Left cardiac atrium (tissue), 4 donors: ENCODE data around the gene ADAMTS8. TPM values are rescaled to one million over a fixed set of nuclear protein-coding genes. Genes with fewer than 3 reads are reported as not detected.
"Not testable (repeated sequence)": the region's sequence is repeated elsewhere in the genome, so short reads cannot be mapped to it uniquely, and the experiment has no call there.

Source experiments
- ATAC-seq, 2 donors: fragments of 200-7000 bp; cut with Tn5 transposase; one replicate each; pipeline ENCODE4 v1.9.1; 2020; ENCODE audit warnings: mild to moderate bottlenecking in 2 of 2, moderate library complexity in 2 of 2
- DNase-seq: peaks from one replicate; pipeline ENCODE4 v3.0.0-alpha.2; 2020
- intact Hi-C, 2 donors: fragments of 100-400 bp; cut with DNase I; formaldehyde crosslinking; loops; one replicate each; pipeline versions ENCODE4 v1.14.1 to v1.15.1; 2022 to 2023
- total RNA-seq, 2 donors: library from RNA; stranded (reverse); fragmentation: NEBNext Ultra II Directional; extraction: Animal tissue kit (Norgen Biotek cat#: 25700); gene quantifications; one replicate each; pipeline ENCODE4 v1.2.1, GENCODE V29; 2021
- donor health status: DM: no; HTN: yes; CAD: no.
- donor health status: DM: no; HTN: yes; CAD: no; lungs with severe emphysema.
- donor health status: DM: yes; HTN: yes; CAD: no.
- donor health status: Dilated cardiomyopathy.

The ADAMTS8 gene
- total RNA-seq, 2 donors from 2014 or later, result 3.3 to 53.0 TPM

- ATAC-seq (no peak), DNase-seq (no peak)
- intact Hi-C loops, result loop anchor here in 1 of 2 donors (5.0 to 10.0 kb wide), 2 partner anchors 287 to 379 kb away; no protein-coding TSS in a partner anchor
These were observed 19.6 kb upstream of the ADAMTS8 start for GRCh38 chr11:130448039-130448415.

- no peak for ATAC-seq
- intact Hi-C loops, result loop anchor here in 1 of 2 donors (5.0 to 10.0 kb wide), 2 partner anchors 289 to 382 kb away; no protein-coding TSS in a partner anchor
These were observed 17.4 kb upstream of the ADAMTS8 start for GRCh38 chr11:130445788-130446187.

GRCh38 chr11:130442737-130443136 lies 14.3 kb upstream of the ADAMTS8 start:
- ATAC-seq (peak in 1 of 2 donors; percentile 52), DNase-seq (no peak)

More at GRCh38 chr11:130445788-130446187, 17.4 kb upstream of the ADAMTS8 start:
- DNase-seq, result no peak

GRCh38 chr11:130441719-130442118 lies 13.3 kb upstream of the ADAMTS8 start:
- ATAC-seq, result no peak
- no peak for DNase-seq
- intact Hi-C loops, result loop anchor here in 1 of 2 donors (10.0 kb wide), 1 partner anchor 293 kb away; no protein-coding TSS in a partner anchor

More at GRCh38 chr11:130442737-130443136, 14.3 kb upstream of the ADAMTS8 start:
- intact Hi-C loops, result loop anchor here in 1 of 2 donors (10.0 kb wide), 1 partner anchor 292 kb away; no protein-coding TSS in a partner anchor

- ATAC-seq, result no peak
- no peak for DNase-seq
- intact Hi-C loops, result loop anchor here (1.0 to 10.0 kb wide), 3 partner anchors 295 to 455 kb away; no protein-coding TSS in a partner anchor
These were observed 11.5 kb upstream of the ADAMTS8 start for GRCh38 chr11:130439876-130440275.

GRCh38 chr11:130439160-130439519 lies 10.7 kb upstream of the ADAMTS8 start:
- no peak for DNase-seq
- intact Hi-C loops, result loop anchor here (1.0 to 10.0 kb wide), 2 partner anchors 420 to 456 kb away; no protein-coding TSS in a partner anchor
- no peak for ATAC-seq

GRCh38 chr11:130438401-130439159 lies 10.2 kb upstream of the ADAMTS8 start:
- not testable (repeated sequence) for DNase-seq, ATAC-seq
- intact Hi-C loops, result loop anchor here (1.0 to 10.0 kb wide), 2 partner anchors 421 to 456 kb away; no protein-coding TSS in a partner anchor

- no peak for DNase-seq
- intact Hi-C loops, result loop anchor here in 1 of 2 donors (10.0 kb wide), 1 partner anchor 457 kb away; no protein-coding TSS in a partner anchor
- ATAC-seq, result no peak
These were observed 9.4 kb upstream of the ADAMTS8 start for GRCh38 chr11:130437848-130438247.

- no peak for ATAC-seq
- DNase-seq, result no peak
- intact Hi-C loops, result loop anchor here in 1 of 2 donors (10.0 kb wide), 1 partner anchor 459 kb away; no protein-coding TSS in a partner anchor
These were observed 7.8 kb upstream of the ADAMTS8 start for GRCh38 chr11:130436171-130436570.

GRCh38 chr11:130435671-130436070 lies 7.3 kb upstream of the ADAMTS8 start:
- ATAC-seq (peak in 1 of 2 donors; percentile 7), DNase-seq (no peak)
- intact Hi-C loops, result loop anchor here in 1 of 2 donors (2.0 to 10.0 kb wide), 2 partner anchors 427 to 459 kb away; no protein-coding TSS in a partner anchor

GRCh38 chr11:130434521-130435223 lies 6.3 kb upstream of the ADAMTS8 start:
- intact Hi-C loops, result loop anchor here (1.0 to 10.0 kb wide), 4 partner anchors 428 to 460 kb away; no protein-coding TSS in a partner anchor
- DNase-seq, result peak; percentile 79
- ATAC-seq, result peak; percentile 89 to 90

GRCh38 chr11:130433357-130433756 lies 4.9 kb upstream of the ADAMTS8 start:
- DNase-seq, result no peak
- ATAC-seq, result no peak
- intact Hi-C loops, result loop anchor here in 1 of 2 donors (10.0 kb wide), 1 partner anchor 461 kb away; no protein-coding TSS in a partner anchor

GRCh38 chr11:130431801-130432200 lies 3.4 kb upstream of the ADAMTS8 start:
- ATAC-seq (no peak), DNase-seq (no peak)
- intact Hi-C loops, result loop anchor here in 1 of 2 donors (10.0 kb wide), 1 partner anchor 463 kb away; no protein-coding TSS in a partner anchor

- ATAC-seq (peak in 1 of 2 donors; percentile 44), DNase-seq (peak; percentile 69)
- intact Hi-C loops, result loop anchor here in 1 of 2 donors (10.0 kb wide), 1 partner anchor 463 kb away; no protein-coding TSS in a partner anchor
These were observed 2.9 kb upstream of the ADAMTS8 start for GRCh38 chr11:130431331-130431773.

GRCh38 chr11:130429983-130430382 lies 1.6 kb upstream of the ADAMTS8 start:
- ATAC-seq (no peak), DNase-seq (no peak)
- intact Hi-C loops, result loop anchor here in 1 of 2 donors (5.0 to 10.0 kb wide), 2 partner anchors 218 to 465 kb away; no protein-coding TSS in a partner anchor

GRCh38 chr11:130429120-130429681 lies 792 bp upstream of the ADAMTS8 start:
- intact Hi-C loops, result loop anchor here in 1 of 2 donors (5.0 kb wide), 1 partner anchor 217 kb away; no protein-coding TSS in a partner anchor
- no peak for DNase-seq
- no peak for ATAC-seq

- intact Hi-C loops, result loop anchor here (2.0 to 5.0 kb wide), 3 partner anchors 37 to 215 kb away; no protein-coding TSS in a partner anchor
- peak; percentile 41 for DNase-seq
- ATAC-seq, result peak; percentile 22 to 28
These were observed 661 bp downstream of the ADAMTS8 start for GRCh38 chr11:130427581-130428315.
